HepG2 (cell line): ENCODE data around the gene ARFGAP1. TPM values are rescaled to one million over a fixed set of nuclear protein-coding genes. Genes with fewer than 3 reads are reported as not detected.
"Not testable (repeated sequence)": the region's sequence is repeated elsewhere in the genome, so short reads cannot be mapped to it uniquely, and the experiment has no call there.

ENCODE experiments used
- ATAC-seq: fragments of 200-7000 bp; cut with Tn5 transposase; 3 replicates; pipeline ENCODE4 v1.9.1; 2020; ENCODE audit warnings: mild to moderate bottlenecking, moderate library complexity
- BruUV-seq: library from RNA; stranded (reverse); fragments of 400-500 nt; replicated peaks from 2 replicates; lab custom pipeline; 2021; lab: Mats Ljungman, UMichigan
- CTCF ChIA-PET: fragments of 300-600 bp; formaldehyde crosslinking; extraction: SDS; loops from one replicate; lab custom pipeline; 2021; ENCODE audit warnings: low total read pairs, inconsistent platforms, low intra/inter-chr PET ratio; lab: Yijun Ruan, JAX
- POLR2A ChIA-PET: fragments of 350-600 bp; sonication (Branson Sonifier 250); formaldehyde crosslinking; loops from one replicate; lab custom pipeline; 2020; ENCODE audit warnings: antibody characterized with exemption, inconsistent platforms; lab: Yijun Ruan, JAX
- DNase-seq: peaks from one replicate; pipeline ENCODE4 v3.0.0-alpha.2; 2015; ENCODE audit warnings: low spot score
- FAIRE-seq: peaks from 3 replicates; lab custom pipeline; 2011; peaks lifted over from hg19 to GRCh38; lab: Jason Lieb, UNC
- H2AFZ ChIP-seq: one replicate; pipeline ENCODE4 v1.6.1; 2011; ENCODE audit warnings: low read length, inconsistent platforms
- H3K27ac ChIP-seq: fragments of 300-600 bp; 3 replicates; pipeline ENCODE4 v1.8.0; 2011; ENCODE audit warnings: mixed run types, mild to moderate bottlenecking, mixed read lengths, low read length, inconsistent platforms; ENCODE audit not compliant: insufficient read depth; ENCODE audit errors: extremely low read length
- H3K27me3 ChIP-seq, 2 experiments: fragments of 200-600 bp in 1 of 2; 2 replicates in 1 of 2; 3 replicates in 1 of 2; pipeline versions ENCODE4 v1.6.0 to v1.8.0; 2011; ENCODE audit warnings: low read length in 2 of 2, mild to moderate bottlenecking in 2 of 2, moderate library complexity in 2 of 2, inconsistent platforms in 1 of 2; ENCODE audit not compliant: insufficient read depth in 2 of 2, control insufficient read depth in 1 of 2
- H3K36me3 ChIP-seq, 2 experiments: fragments of 200-600 bp in 1 of 2; replicated peaks in 1 of 2; 2 replicates in 1 of 2; 3 replicates in 1 of 2; pipeline versions ENCODE4 v1.5.1 to v1.8.0; 2011; ENCODE audit warnings: low read length in 2 of 2, inconsistent platforms in 1 of 2; ENCODE audit not compliant: insufficient read depth in 2 of 2, control insufficient read depth in 1 of 2
- H3K4me1 ChIP-seq: 2 replicates; pipeline ENCODE4 v1.5.1; 2012; ENCODE audit warnings: low read length, inconsistent platforms; ENCODE audit not compliant: insufficient read depth
- H3K4me2 ChIP-seq: 2 replicates; pipeline ENCODE4 v1.6.0; 2011; ENCODE audit warnings: low read depth, low read length, inconsistent platforms
- H3K4me3 ChIP-seq, 3 experiments: fragments of 200-600 bp in 1 of 3; sonication (generic), shearing (Covaris generic) in 1 of 3; replicated peaks in 1 of 3; 2 replicates each; pipeline ENCODE4 v1.5.1; 2011 to 2016; ENCODE audit warnings: low read length in 3 of 3, inconsistent platforms in 2 of 3, low read depth in 2 of 3, mild to moderate bottlenecking in 2 of 3, control low read depth in 1 of 3, mixed read lengths in 1 of 3; ENCODE audit not compliant: insufficient read depth in 1 of 3
- H3K79me2 ChIP-seq: one replicate; pipeline ENCODE4 v1.6.1; 2011; ENCODE audit warnings: low read length, inconsistent platforms; ENCODE audit not compliant: insufficient read depth
- H3K9ac ChIP-seq: 2 replicates; pipeline ENCODE4 v1.6.0; 2011; ENCODE audit warnings: mild to moderate bottlenecking, low read depth, low read length, inconsistent platforms; ENCODE audit not compliant: insufficient read depth
- H3K9me3 ChIP-seq: 2 replicates; pipeline ENCODE4 v1.5.1; 2012; ENCODE audit warnings: mild to moderate bottlenecking, low read length
- H4K20me1 ChIP-seq: 2 replicates; pipeline ENCODE4 v1.6.0; 2011; ENCODE audit warnings: inconsistent platforms, mild to moderate bottlenecking, low read length, moderate library complexity; ENCODE audit not compliant: insufficient read depth
- SP2 ChIP-seq: sonication (generic); formaldehyde crosslinking; IDR thresholded peaks from 2 replicates; pipeline ENCODE4 v1.5.1; 2020; ENCODE audit warnings: mild to moderate bottlenecking, missing genetic modification reagents
- YY1 ChIP-seq: IDR thresholded peaks from 2 replicates; pipeline ENCODE4 v1.6.1; 2011; ENCODE audit warnings: low read length, low read depth, moderate library complexity, mild to moderate bottlenecking; ENCODE audit not compliant: insufficient read depth, insufficient replicate concordance
- ZNF282 ChIP-seq: fragments of 450-650 bp; IDR thresholded peaks from 2 replicates; pipeline ENCODE4 v1.6.1; 2018; ENCODE audit not compliant: partially characterized antibody
- WGBS: methylation state at CpG from one replicate; pipeline ENCODE4 v1.1.6; 2017; ENCODE audit warnings: low lambda C conversion rate; 5-methylcytosine and 5-hydroxymethylcytosine counted together
- in situ Hi-C: cut with HindIII; loops from 2 replicates; pipeline ENCODE4 v1.10.0; 2017; ENCODE audit warnings: low pct_unique_long_range_greater_than_20kb; ENCODE audit not compliant: extremely low pct_ligation_motif_present
- intact Hi-C: fragments of 100-400 bp; cut with micrococcal nuclease; formaldehyde crosslinking; loops from one replicate; pipeline ENCODE4 v1.10.0; 2022; ENCODE audit not compliant: unreplicated experiment
- polyA plus RNA-seq, 8 experiments: library from polyadenylated mRNA; depleted of rRNA in 3 of 8; stranded (reverse) in 7 of 8; unstranded in 1 of 8; fragments of >200 nt; fragmentation: Illumina TruSeq in 4 of 8; extraction: Trizol in 4 of 8; gene quantifications; 2 replicates each; pipeline versions ENCODE4 v1.2.1 to v1.2.3, GENCODE V29; 2011 to 2016; ENCODE audit warnings: low read depth in 4 of 8, missing spikeins in 1 of 8, mixed read lengths in 1 of 8; ENCODE audit not compliant: insufficient read depth in 1 of 8
- total RNA-seq, 5 experiments: library from RNA; depleted of rRNA; stranded (reverse); fragments of >200 nt; fragmentation: Illumina TruSeq; extraction: Trizol; gene quantifications; 2 replicates each; pipeline ENCODE4 v1.2.3, GENCODE V29; 2016; ENCODE audit warnings: low read depth in 1 of 5
- TF ChIP-seq, protein P1 (sequence below): sonication (generic); formaldehyde crosslinking; IDR thresholded peaks from 2 replicates; pipeline ENCODE4 v1.4.0; 2020; ENCODE audit warnings: missing genetic modification reagents, borderline replicate concordance
- TF ChIP-seq, protein P2 (sequence below): sonication (generic); formaldehyde crosslinking; IDR thresholded peaks from 2 replicates; pipeline ENCODE4 v1.5.0; 2020; ENCODE audit warnings: mild to moderate bottlenecking, missing genetic modification reagents

Gene ARFGAP1
- total and polyA plus RNA-seq, 2 of the 13 experiments (the other 11 are each of a cell fraction or from before 2014, with no cell fraction given): 132 TPM

DNA sequence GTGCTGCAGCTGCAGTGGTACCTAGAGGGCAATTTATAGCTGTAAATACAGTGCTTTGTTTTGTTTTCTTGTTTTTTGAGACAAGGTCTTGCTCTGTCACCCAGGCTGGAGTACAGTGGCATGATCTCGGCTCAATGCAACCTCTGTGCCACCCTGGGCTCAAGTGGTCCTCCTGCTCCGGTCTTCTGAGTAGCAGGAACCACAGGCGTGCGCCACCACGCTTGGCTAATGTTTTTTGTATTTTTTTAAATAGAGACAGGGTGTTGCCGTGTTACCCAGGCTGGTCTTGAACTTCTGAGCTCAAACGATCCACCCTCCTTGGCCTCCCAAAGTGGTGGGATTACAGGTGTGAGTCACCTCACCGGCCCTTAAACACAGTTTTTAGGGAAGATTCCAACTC lies 61.7 kb downstream of the ARFGAP1 start (continued):
- TF ChIP-seq, protein P1, sequence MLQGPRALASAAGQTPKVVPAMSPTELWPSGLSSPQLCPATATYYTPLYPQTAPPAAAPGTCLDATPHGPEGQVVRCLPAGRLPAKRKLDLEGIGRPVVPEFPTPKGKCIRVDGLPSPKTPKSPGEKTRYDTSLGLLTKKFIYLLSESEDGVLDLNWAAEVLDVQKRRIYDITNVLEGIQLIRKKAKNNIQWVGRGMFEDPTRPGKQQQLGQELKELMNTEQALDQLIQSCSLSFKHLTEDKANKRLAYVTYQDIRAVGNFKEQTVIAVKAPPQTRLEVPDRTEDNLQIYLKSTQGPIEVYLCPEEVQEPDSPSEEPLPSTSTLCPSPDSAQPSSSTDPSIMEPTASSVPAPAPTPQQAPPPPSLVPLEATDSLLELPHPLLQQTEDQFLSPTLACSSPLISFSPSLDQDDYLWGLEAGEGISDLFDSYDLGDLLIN: no peak
- TF ChIP-seq ZNF282 (no peak), SP2 (CRISPR knock-in tag) (no peak)
- TF ChIP-seq, protein P2, sequence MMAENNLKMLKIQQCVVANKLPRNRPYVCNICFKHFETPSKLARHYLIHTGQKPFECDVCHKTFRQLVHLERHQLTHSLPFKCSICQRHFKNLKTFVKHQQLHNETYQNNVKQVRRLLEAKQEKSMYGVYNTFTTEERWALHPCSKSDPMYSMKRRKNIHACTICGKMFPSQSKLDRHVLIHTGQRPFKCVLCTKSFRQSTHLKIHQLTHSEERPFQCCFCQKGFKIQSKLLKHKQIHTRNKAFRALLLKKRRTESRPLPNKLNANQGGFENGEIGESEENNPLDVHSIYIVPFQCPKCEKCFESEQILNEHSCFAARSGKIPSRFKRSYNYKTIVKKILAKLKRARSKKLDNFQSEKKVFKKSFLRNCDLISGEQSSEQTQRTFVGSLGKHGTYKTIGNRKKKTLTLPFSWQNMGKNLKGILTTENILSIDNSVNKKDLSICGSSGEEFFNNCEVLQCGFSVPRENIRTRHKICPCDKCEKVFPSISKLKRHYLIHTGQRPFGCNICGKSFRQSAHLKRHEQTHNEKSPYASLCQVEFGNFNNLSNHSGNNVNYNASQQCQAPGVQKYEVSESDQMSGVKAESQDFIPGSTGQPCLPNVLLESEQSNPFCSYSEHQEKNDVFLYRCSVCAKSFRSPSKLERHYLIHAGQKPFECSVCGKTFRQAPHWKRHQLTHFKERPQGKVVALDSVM (CRISPR knock-in tag): no peak

DNA sequence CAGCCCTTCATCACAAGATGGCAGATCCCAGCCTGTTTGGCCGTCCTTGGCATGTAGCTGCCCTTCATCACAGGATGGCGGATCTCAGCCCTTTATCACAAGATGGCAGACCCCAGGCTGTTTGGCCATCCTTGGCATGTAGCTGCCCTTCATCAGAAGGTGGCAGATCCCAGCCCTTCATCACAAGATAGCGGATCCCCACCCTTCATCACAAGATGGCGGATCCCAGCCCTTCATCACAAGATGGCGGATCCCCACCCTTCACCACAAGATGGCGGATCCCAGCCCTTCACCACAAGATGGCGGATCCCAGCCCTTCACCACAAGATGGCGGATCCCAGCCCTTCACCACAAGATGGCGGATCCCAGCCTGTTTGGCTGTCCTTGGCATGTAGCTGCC lies 62.4 kb downstream of the ARFGAP1 start:
- H3K9me3 ChIP-seq, H3K4me2 ChIP-seq, H3K9ac ChIP-seq, in situ Hi-C loops, H3K36me3 ChIP-seq, ATAC-seq, BruUV-seq, CTCF ChIA-PET, H3K4me3 ChIP-seq, H2AFZ ChIP-seq, H3K4me1 ChIP-seq, POLR2A ChIA-PET, DNase-seq, H3K27ac ChIP-seq, H4K20me1 ChIP-seq, H3K79me2 ChIP-seq, FAIRE-seq, intact Hi-C loops: not testable (repeated sequence)
- 55% methylated on average over 9 of the region's 9 CpGs for WGBS
- peaks cover 1 to 16% of the 10 kb centered on the region in 2 experiments for H3K27me3 ChIP-seq
- TF ChIP-seq YY1: peak; percentile 62
